Fibroblast of the conjunctiva (primary cell): Measurements from ENCODE around the gene KHNYN.

ENCODE experiments used
- DNase-seq: peaks from one replicate; pipeline ENCODE4 v3.0.0-alpha.2; 2010; ENCODE audit warnings: low read depth

KHNYN gene

DNA sequence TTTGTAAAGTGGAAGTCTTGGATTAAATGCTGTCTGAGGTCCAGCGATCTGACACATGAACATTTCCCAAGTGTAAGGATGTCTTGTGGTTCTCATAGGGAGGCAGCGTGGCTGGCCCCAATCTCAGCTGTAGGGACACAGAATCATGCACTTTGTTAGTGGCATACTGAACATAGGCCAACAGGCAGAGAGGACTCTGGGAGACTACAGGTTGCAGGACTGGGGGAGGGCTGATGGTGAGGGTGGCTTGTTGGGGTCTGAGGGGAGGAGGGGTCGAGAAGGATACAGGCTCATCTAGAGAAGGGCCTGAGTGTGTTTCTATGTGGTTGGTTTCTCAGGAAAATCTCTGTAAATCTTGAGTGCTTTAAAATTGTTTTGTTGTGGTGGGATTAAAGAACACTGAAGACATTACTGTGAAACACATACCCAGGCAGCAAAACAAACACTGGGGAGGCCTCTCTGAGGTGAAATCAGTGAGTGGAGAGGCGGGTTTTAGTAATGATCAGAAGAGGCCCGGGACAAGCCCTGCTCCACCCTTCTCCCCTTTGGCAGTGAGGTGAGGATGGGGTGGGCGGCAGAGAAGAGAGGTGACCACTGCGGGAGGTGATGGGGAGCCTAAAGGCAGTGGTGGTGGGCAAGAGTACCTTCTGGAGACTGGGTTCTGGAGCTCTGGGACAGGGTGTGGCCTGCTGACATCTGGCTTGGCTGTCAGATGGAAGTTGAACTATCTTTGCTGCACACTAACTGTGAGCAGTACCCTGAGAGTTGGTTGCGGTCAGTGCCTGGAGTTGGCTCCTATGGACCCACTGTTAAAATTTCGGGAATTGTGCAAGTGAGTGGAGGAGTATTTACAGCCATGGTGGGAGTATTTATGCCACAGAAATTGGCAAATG is 27.7 kb upstream of the KHNYN start:
- no peak for DNase-seq

DNA sequence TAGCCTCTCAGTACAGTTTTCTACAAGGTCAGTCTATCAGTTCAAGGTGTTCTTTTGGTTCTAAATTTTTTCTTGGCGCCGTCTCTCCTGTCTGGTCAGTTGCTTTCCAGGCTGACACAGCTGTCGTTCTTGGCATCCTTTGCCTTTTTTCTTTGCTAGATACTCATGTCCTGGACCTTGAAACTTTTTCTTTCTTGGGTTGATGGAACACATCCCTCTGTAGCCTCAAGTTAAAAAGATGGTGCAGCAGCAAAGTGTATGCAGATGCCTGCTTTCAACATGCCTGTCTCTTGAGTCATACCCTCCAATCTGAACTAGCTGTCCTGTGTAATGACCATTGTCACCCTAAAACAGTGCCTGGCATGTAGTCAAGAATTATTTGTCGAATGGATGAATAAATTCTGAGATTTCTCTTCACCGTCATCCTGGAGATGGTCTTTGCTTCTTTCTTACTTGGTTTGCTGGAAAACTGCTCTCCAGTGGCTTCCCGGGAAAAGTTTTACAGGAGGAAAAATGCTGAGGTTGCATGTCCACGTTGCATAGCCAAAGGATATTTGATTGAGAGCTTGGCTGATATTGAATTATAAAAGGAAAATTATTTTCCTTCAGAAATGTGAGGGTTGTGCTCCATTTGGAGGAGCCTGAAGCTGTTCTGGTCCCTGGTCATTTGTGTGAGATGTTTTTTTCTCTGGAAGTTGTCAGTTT is 26.3 kb upstream of the KHNYN start:
- DNase-seq: no peak

DNA sequence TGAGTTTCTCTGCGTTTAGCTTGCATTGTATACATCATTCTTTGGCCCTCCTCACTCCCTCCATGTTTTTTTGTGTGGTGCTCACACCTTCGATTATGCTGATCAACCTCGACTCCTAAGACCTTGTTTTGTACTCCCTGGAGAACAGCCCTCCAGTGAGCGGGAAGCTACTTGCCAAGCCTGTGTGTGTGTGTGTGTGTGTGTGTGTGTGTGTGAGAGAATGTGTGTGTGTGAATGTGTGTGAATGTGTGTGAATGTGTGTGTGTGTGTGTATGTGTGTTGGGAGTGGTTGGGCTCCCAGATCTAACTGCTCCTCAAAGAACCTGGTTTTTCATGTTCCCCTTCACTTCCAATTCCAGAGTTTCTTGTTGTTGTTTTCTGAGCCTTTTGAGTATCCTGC is 24.9 kb upstream of the KHNYN start:
- no peak for DNase-seq

DNA sequence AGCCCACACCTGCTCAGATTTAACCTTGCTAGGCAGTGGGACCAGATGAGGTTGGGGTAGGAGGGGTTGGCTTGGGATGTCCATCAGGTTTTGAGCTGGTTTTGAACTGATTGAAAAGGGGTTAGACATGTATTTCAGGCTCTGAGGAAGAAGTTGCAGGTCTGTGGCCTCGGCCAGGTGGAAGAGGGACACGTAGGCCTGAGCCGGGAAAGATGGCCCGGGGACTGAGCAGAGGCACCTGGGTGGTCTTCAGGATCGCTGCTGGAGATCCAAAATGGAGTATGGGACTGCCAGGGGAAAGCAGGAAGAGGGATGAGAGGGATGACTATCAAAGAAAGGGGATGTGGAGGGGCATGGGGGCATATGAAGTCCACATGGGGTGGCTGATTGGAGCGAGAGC is 23.3 kb upstream of the KHNYN start:
- DNase-seq: no peak

DNA sequence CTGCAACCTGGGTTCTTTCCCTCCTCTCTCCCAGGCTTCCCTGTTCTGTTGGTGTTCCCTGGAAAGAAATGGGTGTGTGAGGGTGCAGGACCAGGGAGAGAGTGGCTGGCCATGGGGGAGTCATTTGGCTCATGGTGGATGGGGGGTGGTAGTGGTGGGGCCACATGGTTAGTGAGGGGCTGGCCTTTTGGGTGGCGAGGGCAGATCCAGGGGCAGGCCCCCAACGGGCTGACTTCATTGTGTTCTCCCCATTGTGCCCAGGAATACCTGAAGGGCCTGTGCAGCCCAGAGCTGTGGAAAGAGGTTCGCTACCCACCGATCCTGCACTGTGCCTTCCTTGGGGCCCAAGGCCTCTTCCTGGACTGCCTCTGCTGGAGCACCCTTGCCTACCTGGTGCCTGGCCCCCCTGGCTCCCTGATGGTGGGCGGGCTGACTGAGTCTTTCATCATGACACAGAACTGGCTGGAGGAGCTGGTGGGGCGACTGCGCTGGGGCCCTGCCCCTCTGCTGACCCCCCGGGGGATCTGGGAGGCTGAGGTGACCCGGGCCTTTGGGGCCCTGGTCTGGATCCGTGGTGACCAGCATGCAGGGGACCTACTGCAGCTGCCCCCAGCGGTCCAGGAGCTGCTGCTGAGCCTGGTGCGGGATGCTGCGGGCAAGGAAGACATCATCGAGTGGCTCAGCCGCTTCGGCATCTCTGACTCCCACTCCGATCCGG is 22.0 kb upstream of the KHNYN start:
- no peak for DNase-seq

DNA sequence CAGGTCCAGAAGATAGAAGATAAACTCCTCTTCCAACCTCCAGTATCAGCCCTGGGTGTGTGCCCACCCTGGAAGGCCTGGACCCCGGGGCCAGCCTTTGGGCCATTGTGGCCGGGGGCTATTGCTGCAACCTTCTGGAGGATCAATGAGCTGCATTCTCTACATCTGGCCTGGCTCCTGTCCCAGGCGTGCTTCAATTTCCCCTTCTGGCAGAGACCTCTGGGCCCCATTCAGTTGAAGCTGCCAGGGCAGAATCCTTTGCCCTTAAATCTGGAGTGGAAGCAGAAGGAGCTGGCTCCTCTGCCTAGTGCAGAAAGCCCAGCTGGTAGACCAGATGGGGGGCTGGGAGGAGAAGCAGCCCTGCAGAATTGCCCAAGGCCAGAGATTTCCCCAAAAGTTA is 21.0 kb upstream of the KHNYN start:
- peak; percentile 45 for DNase-seq

DNA sequence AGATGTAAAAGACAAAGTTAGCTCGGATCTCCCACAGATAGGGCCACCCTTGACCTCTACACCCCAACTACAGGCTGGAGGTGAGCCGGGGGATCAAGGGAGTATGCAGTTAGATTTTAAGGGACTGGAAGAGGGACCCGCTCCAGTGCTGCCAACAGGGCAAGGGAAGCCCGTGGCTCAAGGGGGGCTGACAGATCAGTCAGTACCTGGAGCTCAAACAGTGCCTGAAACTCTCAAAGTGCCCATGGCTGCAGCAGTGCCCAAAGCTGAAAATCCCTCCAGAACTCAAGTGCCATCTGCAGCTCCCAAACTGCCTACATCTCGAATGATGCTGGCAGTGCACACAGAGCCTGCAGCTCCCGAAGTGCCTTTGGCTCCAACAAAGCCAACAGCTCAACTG is 20.6 kb upstream of the KHNYN start:
- DNase-seq: no peak

DNA sequence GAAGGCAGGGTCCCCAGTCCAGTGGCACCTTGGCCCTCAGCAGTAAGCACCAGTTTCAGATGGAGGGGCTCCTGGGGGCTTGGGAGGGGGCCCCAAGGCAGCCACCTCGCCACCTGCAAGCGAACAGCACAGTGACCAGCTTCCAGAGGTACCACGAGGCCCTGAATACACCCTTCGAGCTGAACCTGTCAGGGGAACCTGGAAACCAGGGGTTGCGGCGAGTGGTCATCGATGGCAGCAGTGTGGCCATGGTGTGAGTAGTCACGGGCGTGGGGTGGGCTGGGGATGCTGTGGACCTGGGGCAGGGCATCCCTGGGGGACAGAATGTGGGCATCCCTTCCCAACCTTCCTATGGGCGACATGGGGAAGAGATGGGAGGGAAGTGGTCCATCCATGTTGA is 19.8 kb upstream of the KHNYN start:
- no peak for DNase-seq

DNA sequence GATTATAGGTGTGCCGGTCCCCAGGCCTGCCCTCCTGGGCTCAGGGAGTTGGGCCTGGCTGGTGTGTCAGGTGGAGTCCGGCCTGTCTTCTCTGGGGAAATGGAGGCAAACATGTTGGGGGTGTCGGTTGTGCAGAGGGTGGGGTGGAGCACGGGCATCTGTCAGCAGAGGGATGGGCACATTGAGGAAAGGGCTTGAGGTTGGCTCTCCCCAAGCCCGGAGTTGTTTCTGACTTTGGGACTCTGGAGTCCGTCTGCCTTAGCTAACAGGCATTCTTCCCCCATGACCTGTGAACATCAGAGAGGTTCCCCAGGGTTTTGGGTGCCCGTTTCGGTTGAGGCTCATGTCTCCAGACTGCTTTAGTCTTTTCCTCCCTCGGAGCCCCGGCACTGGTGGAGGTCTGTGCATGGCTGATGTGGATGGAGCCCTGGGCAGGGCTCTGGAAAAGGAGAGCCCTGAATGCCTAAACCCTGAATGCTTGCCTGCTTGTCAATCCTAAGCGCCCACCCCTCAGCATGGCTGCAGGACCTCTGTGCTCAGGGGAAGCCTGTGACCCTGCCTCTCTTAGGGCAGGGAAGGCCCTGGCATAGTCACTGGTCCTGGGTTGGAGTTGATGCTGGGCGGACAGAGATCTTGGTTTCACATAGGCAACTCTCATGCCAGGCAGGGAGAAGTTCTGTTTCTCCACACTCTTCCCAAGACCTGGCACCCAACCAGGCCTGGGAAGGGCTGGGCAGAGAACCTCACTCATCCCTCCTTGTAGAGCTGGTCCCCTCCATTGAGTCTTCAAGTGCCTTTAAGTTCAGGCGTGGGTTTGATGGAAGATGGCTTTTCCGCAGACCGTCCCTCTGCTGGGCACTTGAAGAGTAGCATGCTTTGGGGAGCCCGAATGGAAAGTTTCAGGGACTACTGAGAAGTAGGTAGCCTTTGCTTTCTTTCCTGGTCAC is 18.0 kb upstream of the KHNYN start:
- peak; percentile 56 for DNase-seq

DNA sequence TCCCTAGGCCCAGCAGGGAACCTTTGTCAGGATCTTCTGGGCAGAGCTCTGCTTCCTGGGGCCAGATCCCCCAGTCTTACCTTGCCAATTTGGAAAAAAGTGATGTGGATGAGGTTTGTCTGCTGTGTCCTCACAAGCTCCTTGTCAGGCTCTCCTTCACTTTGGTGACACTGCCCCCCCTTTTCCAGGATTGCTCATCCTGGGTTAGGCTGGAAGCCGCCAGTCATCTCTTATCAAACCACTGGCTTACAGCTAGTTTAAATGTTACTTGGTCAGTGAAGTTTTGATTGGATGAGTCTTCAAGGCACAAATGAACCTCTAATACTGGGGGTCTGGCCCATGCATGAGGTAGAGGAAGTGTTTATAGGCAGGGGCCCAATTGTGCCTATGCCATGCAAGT is 15.7 kb upstream of the KHNYN start:
- no peak for DNase-seq

DNA sequence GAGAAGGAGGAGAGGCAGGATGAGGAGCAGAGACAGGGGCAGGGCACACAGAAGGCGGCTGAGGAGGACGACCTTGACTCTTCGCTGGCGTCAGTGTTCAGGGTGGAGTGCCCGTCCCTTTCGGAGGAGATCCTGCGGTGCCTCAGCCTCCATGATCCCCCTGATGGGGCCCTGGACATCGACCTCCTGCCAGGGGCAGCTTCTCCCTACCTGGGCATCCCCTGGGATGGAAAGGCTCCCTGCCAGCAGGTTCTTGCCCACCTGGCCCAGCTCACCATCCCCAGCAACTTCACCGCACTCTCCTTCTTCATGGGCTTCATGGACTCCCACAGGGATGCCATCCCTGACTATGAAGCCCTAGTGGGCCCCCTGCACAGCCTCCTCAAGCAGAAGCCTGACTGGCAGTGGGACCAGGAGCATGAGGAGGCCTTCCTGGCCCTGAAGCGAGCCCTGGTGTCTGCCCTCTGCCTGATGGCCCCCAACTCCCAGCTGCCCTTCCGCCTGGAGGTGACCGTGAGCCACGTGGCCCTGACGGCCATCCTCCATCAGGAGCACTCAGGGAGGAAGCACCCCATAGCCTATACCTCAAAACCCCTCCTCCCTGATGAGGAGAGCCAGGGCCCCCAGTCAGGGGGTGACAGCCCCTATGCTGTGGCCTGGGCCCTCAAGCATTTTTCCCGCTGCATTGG is 14.9 kb upstream of the KHNYN start:
- no peak for DNase-seq

DNA sequence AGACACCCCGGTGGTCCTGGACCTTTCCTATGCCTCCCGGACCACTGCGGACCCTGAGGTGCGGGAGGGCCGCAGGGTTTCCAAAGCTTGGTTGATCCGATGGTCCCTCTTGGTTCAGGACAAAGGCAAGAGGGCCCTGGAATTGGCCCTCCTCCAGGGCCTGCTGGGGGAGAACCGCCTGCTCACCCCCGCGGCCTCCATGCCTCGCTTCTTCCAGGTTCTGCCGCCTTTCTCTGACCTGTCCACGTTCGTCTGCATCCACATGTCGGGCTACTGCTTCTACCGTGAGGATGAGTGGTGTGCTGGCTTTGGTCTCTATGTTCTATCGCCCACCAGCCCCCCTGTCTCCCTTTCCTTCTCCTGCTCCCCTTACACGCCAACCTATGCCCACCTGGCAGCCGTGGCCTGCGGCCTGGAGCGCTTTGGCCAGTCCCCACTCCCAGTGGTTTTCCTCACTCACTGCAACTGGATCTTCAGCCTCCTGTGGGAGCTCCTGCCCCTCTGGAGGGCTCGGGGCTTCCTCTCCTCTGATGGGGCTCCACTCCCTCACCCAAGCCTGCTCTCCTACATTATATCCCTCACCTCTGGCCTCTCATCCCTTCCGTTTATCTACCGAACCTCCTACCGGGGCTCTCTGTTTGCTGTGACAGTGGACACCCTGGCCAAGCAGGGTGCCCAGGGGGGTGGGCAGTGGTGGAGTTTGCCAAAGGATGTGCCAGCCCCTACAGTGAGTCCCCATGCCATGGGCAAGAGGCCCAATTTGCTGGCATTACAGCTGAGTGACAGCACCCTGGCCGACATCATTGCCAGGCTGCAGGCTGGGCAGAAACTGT is 14.1 kb upstream of the KHNYN start:
- no peak for DNase-seq

DNA sequence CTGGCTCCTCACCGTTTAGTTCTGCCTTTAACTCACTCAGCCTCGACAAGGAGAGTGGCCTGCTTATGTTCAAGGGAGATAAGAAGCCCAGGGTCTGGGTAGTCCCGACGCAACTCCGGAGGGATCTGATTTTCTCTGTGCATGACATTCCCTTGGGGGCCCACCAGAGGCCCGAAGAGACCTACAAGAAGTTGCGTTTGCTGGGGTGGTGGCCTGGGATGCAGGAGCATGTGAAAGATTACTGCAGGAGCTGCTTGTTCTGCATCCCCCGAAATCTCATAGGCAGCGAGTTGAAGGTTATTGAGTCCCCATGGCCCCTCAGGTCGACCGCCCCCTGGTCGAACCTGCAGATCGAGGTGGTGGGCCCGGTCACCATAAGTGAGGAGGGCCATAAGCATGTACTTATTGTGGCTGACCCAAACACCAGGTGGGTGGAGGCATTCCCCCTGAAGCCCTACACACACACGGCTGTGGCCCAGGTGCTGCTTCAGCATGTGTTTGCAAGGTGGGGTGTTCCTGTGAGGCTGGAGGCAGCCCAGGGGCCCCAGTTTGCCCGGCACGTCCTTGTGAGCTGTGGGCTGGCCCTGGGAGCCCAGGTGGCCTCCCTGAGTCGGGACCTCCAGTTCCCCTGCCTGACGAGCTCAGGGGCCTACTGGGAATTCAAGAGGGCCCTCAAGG is 13.4 kb upstream of the KHNYN start:
- no peak for DNase-seq

DNA sequence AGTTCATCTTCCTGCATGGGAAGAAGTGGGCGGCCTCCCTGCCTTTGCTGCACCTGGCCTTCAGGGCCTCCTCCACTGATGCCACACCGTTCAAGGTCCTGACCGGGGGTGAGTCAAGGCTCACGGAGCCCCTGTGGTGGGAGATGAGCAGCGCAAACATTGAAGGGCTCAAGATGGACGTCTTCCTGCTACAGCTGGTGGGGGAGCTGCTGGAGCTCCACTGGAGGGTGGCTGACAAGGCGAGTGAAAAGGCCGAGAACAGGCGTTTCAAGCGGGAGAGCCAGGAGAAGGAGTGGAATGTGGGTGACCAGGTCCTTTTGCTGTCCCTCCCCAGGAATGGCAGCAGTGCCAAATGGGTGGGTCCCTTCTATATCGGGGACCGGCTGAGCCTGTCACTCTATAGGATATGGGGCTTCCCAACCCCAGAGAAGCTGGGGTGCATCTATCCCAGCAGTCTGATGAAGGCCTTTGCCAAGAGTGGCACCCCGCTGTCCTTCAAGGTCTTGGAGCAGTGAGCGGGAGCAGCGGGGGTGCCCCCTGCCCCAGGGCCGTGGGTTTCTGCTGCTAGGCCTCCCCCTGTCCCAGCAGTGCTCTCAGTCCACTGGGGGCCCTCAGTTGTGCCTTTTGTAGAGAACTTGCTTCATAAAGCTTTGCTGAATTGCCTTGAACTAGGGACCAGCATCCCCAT is 12.7 kb upstream of the KHNYN start:
- no peak for DNase-seq

DNA sequence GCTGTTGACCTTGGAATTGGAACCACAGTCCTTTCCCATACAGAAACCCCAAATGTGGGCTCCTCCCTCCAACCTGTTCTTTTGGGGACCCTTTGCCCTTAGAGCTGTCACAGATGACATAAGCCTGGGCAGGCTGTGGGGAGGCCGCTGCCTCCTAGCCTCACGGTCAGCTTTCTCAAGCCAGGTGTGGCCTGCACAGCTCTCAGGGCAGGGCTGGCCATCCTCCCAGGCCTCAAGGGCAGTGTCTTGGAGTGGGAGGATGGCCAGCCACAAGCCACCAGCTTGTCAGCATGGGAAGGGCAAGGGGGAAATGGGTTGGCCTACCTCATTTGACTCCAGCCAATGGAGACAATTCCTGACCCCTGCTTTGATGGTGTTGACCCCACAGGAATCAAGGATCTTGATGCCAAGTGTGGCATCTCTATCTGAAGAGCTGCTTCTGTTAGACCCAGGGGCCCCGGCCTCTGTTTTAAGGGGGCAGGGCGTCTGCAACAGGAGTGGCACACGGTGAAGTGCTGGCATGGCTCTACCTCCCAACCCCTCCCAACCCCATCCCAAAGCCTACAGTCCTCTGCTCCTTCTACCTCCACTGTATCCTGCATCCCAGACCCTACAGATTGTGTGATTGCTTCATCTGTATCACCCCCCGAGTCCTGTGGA is 11.8 kb upstream of the KHNYN start:
- no peak for DNase-seq

DNA sequence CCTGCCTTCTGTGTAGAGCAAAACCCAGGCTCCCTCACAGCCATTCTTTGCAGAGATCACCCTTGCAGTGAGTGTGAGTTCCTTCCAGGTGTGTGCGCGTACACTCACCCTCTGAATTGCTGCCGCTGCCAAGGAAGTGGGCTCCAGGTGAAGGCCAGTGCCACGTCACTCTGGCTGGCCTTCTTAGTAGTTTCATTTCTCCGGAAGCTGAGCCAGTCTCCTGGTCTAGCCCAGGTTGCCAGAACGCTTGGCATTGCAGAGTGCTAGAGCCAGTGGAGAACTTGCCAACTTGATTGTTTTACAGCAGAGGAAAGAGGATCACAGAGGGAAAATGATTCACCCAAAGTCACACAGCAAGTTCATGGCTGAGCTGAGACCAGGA is 11.3 kb upstream of the KHNYN start:
- no peak for DNase-seq

DNA sequence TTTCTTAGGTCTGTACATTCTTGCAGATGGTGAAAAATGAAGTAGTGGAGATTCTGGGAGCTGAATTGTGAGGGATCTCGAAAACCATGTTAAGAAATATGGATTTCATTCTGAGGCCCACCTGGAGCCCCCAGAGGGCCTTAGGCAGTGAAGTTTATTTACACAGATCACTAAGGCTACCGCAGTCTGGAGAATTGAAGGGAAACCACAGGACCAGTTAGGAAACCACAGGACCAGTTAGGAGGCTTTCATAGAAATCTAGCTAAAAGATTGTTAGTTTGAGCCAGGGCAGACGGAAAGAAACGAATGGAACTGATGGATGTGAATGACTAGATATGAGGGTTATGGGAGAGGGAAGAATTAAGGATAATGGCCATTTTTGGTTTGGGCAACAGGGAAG is 7.5 kb upstream of the KHNYN start:
- no peak for DNase-seq
